ENCODE measurements around the gene RIC3. TPM values are rescaled to one million over a fixed set of nuclear protein-coding genes. Genes with fewer than 3 reads are reported as not detected.

Gene RIC3
- total RNA-seq, 2 donors from 2014 or later = 25.0 to 27.3 TPM

DNA sequence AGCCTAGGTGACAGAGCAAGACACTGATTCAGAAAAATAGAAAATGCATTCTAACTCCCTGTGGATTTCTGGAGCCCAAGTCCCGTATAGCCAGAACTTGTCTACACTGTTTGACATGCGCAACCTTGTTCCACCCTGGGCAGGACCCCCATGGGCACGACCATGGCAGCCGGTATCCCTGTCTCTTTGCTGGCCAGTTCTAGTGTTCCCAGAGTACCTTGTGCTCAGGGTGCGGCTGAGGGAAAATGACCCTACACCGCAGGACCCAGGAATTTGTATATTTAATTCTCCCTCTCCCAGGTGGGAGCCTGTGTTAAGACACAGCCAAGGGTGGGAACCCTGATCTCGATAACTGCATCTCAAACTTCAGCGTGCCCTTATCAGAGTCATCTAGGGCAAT is 36.7 kb upstream of the RIC3 start:
- H3K27ac ChIP-seq = no peak overlapping the region
- H3K36me3 ChIP-seq = no peaks in the 10 kb centered on the region
- no peaks in the 10 kb centered on the region for H3K27me3 ChIP-seq (replicated peaks; ENCODE audit: insufficient read depth)
- no peak overlapping the region for H3K4me3 ChIP-seq
- no peaks in the 10 kb centered on the region for H3K4me1 ChIP-seq (replicated peaks)
- no peaks in the 10 kb centered on the region for H3K9me3 ChIP-seq
- TF ChIP-seq POLR2A (IDR thresholded peaks at IDR 0.05) = no peak
- 89% methylated on average over 8 of the region's 8 CpGs for WGBS
- no peak for DNase-seq (ENCODE audit: low spot score)
- intact Hi-C loops (cut with DNase I) = no loop called here

DNA sequence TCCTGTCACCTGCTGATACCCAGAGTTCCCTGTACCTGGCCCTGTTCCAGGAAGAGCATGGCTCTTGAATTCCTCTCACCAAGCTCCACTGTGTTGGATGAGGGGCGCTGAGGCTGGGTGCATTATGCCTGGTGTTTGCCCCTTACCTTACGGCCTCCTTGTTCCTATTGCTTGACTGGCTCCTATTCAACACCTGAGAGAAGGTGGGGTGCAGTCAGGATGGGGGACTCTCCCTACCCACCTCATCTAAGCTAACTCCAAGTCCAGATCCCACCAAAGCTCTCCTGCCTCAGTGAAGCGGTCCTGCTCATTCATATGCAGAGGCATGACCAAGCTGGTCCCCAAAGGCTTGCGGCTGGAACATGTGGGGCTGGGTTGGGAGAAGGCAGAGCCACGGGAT is 35.8 kb upstream of the RIC3 start:
- 61% methylated on average over 5 of the region's 5 CpGs for WGBS

DNA sequence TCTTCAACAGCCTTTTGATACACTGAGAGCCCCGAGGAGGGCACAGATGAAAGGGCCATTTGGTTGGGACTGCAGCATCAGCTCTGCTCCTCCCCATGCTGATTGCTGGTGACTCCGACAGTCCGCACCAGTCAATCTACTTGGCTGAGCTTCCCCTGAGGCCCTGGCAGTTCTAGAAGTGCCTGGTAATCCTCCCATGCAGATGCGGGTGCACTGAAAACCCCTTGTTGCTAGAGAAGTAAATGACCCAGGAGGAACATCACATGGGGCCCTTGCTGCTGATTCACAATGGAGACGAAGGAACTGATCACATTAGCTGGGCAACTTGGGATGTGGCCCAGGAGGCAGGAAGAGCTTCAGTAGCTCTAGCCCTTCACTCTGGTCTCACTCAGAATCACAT is 35.2 kb upstream of the RIC3 start:
- no peak for DNase-seq (ENCODE audit: low spot score)
- intact Hi-C loops (cut with DNase I) = no loop called here
- Histone ChIP-seq H3K4me3 (no peak overlapping the region), H3K27me3 (replicated peaks; ENCODE audit: insufficient read depth) (no peaks in the 10 kb centered on the region), H3K36me3 (no peaks in the 10 kb centered on the region), H3K4me1 (replicated peaks) (no peaks in the 10 kb centered on the region), H3K9me3 (no peaks in the 10 kb centered on the region), H3K27ac (no peak overlapping the region)
- WGBS = 66% methylated on average over 5 of the region's 5 CpGs
- TF ChIP-seq, protein P1, sequence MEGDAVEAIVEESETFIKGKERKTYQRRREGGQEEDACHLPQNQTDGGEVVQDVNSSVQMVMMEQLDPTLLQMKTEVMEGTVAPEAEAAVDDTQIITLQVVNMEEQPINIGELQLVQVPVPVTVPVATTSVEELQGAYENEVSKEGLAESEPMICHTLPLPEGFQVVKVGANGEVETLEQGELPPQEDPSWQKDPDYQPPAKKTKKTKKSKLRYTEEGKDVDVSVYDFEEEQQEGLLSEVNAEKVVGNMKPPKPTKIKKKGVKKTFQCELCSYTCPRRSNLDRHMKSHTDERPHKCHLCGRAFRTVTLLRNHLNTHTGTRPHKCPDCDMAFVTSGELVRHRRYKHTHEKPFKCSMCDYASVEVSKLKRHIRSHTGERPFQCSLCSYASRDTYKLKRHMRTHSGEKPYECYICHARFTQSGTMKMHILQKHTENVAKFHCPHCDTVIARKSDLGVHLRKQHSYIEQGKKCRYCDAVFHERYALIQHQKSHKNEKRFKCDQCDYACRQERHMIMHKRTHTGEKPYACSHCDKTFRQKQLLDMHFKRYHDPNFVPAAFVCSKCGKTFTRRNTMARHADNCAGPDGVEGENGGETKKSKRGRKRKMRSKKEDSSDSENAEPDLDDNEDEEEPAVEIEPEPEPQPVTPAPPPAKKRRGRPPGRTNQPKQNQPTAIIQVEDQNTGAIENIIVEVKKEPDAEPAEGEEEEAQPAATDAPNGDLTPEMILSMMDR (IDR thresholded peaks at IDR 0.05) = no peak
- TF ChIP-seq POLR2A (IDR thresholded peaks at IDR 0.05) (no peak), POLR2AphosphoS5 (IDR thresholded peaks at IDR 0.05) (no peak)

More for the DNA sequence above, 35.8 kb upstream of the RIC3 start:
- TF ChIP-seq POLR2AphosphoS5 (IDR thresholded peaks at IDR 0.05) (no peak), POLR2A (IDR thresholded peaks at IDR 0.05) (no peak)
- TF ChIP-seq, protein P1 (IDR thresholded peaks at IDR 0.05) = no peak
- H3K36me3 ChIP-seq = no peaks in the 10 kb centered on the region
- DNase-seq (ENCODE audit: low spot score) = no peak
- intact Hi-C loops (cut with DNase I) = no loop called here
- no peak overlapping the region for H3K27ac ChIP-seq
- H3K27me3 ChIP-seq (replicated peaks; ENCODE audit: insufficient read depth) = no peaks in the 10 kb centered on the region
- H3K4me1 ChIP-seq (replicated peaks) = no peaks in the 10 kb centered on the region
- H3K4me3 ChIP-seq = no peak overlapping the region
- no peaks in the 10 kb centered on the region for H3K9me3 ChIP-seq

DNA sequence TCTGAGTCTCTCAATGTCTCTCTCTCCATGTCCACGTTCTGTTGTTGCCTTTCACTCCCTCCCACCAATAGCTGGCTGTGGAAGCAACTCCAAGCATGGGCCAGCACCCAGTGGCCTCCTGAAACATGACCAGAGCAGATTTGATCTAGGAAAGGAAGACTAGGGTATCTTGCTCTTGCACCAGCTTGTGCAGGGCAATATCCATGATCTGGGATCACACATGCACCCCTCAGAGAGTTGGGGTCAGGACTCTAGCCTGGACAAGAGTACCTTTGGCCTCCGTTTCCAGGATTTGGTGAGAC is 34.5 kb upstream of the RIC3 start:
- 97% methylated on average over 2 of the region's 2 CpGs for WGBS
- intact Hi-C loops (cut with DNase I) = no loop called here
- Histone ChIP-seq H3K4me1 (replicated peaks) (no peaks in the 10 kb centered on the region), H3K27me3 (replicated peaks; ENCODE audit: insufficient read depth) (no peaks in the 10 kb centered on the region), H3K9me3 (no peaks in the 10 kb centered on the region), H3K36me3 (no peaks in the 10 kb centered on the region), H3K4me3 (no peak overlapping the region), H3K27ac (no peak overlapping the region)
- no peak for DNase-seq (ENCODE audit: low spot score)
- TF ChIP-seq POLR2A (IDR thresholded peaks at IDR 0.05) = no peak
- no peak for TF ChIP-seq POLR2AphosphoS5 (IDR thresholded peaks at IDR 0.05)
- TF ChIP-seq, protein P1 (IDR thresholded peaks at IDR 0.05) = no peak

DNA sequence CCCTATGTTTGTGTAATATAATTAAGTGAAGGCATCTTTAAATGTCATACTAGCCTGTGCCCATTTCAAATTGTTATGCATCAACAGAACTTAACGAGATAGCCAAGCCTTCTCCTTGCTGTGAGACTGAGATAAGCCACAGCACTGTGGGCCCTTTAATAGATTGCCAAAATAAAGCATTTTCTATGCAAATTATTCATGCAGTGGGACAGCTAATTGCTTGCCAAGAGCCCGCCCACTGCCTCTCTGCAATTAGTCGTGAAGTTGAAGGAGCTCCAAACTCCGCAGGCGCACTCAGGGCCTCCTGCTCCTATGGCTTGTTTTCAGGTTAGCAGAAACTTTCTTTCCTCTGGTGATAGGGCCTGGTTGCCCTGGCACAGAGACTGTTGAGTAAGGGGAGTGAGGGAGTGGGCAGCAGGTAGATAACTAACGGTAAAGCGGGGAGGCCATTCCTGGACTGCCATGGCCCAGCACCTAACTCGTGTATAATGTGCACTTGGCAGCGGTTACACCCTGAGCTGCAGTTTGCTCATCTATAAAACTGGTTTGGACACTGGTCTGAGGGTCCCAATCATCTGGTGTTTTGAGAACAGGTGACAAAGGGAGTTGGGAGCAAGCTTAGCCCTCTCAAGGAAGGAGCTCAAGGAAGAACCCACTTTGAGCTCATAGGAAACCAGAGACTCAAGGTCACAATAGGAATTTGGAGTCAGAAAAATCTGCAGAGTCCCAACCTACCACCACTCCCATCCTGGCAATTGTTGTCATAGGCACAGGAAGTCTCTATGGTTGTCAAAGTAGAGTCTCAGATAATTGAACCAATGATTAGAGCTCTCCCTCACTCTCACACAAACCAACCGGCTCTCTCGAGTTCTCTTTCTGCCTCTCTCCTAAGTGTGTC is 33.9 kb upstream of the RIC3 start:
- Histone ChIP-seq H3K27me3 (replicated peaks; ENCODE audit: insufficient read depth) (no peaks in the 10 kb centered on the region), H3K9me3 (no peaks in the 10 kb centered on the region), H3K4me1 (replicated peaks) (no peaks in the 10 kb centered on the region), H3K27ac (no peak overlapping the region), H3K36me3 (no peaks in the 10 kb centered on the region), H3K4me3 (no peak overlapping the region)
- WGBS = 80% methylated on average over 11 of the region's 11 CpGs
- TF ChIP-seq POLR2A (IDR thresholded peaks at IDR 0.05) = no peak
- TF ChIP-seq, protein P1 (IDR thresholded peaks at IDR 0.05) = no peak
- TF ChIP-seq POLR2AphosphoS5 (IDR thresholded peaks at IDR 0.05) = no peak
- intact Hi-C loops (cut with DNase I) = no loop called here
- DNase-seq (ENCODE audit: low spot score) = no peak

All from prostate gland (tissue), 2 donors.